ENCODE measurements around the gene SLC6A17. TPM values are rescaled to one million over a fixed set of nuclear protein-coding genes. Genes with fewer than 3 reads are reported as not detected.

SLC6A17 gene
- not detected for polyA plus RNA-seq (2012; ENCODE audit: low read depth, missing spikeins)

- no peak for DNase-seq (ENCODE audit: insufficient read length, low spot score)
- no peak for TF ChIP-seq POU2F2 (IDR thresholded peaks at IDR 0.05; ENCODE audit: low read depth, low read length)
- no peak for TF ChIP-seq POLR2A (IDR thresholded peaks at IDR 0.05; ENCODE audit: low read depth, low read length)
- TF ChIP-seq SPI1 (IDR thresholded peaks at IDR 0.05; ENCODE audit: low read depth, low read length) = no peak
- no peak for TF ChIP-seq PAX5 (IDR thresholded peaks at IDR 0.05; ENCODE audit: insufficient read depth, low read length, severe bottlenecking)
- no peak for TF ChIP-seq POLR2AphosphoS5 (IDR thresholded peaks at IDR 0.05; ENCODE audit: low read depth, low read length)
- TF ChIP-seq TAF1 (IDR thresholded peaks at IDR 0.05; ENCODE audit: low read depth, low read length) = no peak
Observed at GRCh38 chr1:110150330-110151174, at the start of gene SLC6A17. TSS of gene SLC6A17 (plus strand) at chr1:110150494. CDS start at chr1:110166930, 16,436 bp downstream.

GRCh38 chr1:110102081-110102480, 48.2 kb upstream of the SLC6A17 start:
- DNase-seq (ENCODE audit: insufficient read length, low spot score) = peak; percentile 39
- TF ChIP-seq POLR2A (IDR thresholded peaks at IDR 0.05; ENCODE audit: low read depth, low read length) (no peak), PAX5 (IDR thresholded peaks at IDR 0.05; ENCODE audit: insufficient read depth, low read length, severe bottlenecking) (no peak), TAF1 (IDR thresholded peaks at IDR 0.05; ENCODE audit: low read depth, low read length) (no peak), POLR2AphosphoS5 (IDR thresholded peaks at IDR 0.05; ENCODE audit: low read depth, low read length) (no peak), SPI1 (IDR thresholded peaks at IDR 0.05; ENCODE audit: low read depth, low read length) (no peak), POU2F2 (IDR thresholded peaks at IDR 0.05; ENCODE audit: low read depth, low read length) (no peak)
- FAIRE-seq = peak; percentile 72

More at GRCh38 chr1:110150330-110151174, at the start of gene SLC6A17:
- FAIRE-seq = no peak

- no peak for TF ChIP-seq POU2F2 (IDR thresholded peaks at IDR 0.05; ENCODE audit: low read depth, low read length)
- DNase-seq (ENCODE audit: insufficient read length, low spot score) (peak; percentile 67), FAIRE-seq (peak; percentile 90)
Observed at GRCh38 chr1:110106013-110106941, 44.0 kb upstream of the SLC6A17 start.

GRCh38 chr1:110107867-110108469, 42.3 kb upstream of the SLC6A17 start:
- TF ChIP-seq PAX5 (IDR thresholded peaks at IDR 0.05; ENCODE audit: insufficient read depth, low read length, severe bottlenecking) = no peak
- TF ChIP-seq POLR2AphosphoS5 (IDR thresholded peaks at IDR 0.05; ENCODE audit: low read depth, low read length) = no peak
- no peak for TF ChIP-seq TAF1 (IDR thresholded peaks at IDR 0.05; ENCODE audit: low read depth, low read length)
- TF ChIP-seq POU2F2 (IDR thresholded peaks at IDR 0.05; ENCODE audit: low read depth, low read length) = no peak
- TF ChIP-seq SPI1 (IDR thresholded peaks at IDR 0.05; ENCODE audit: low read depth, low read length) = no peak
- TF ChIP-seq POLR2A (IDR thresholded peaks at IDR 0.05; ENCODE audit: low read depth, low read length) = no peak
- DNase-seq (ENCODE audit: insufficient read length, low spot score) (no peak), FAIRE-seq (no peak)

- FAIRE-seq = no peak
- DNase-seq (ENCODE audit: insufficient read length, low spot score) = no peak
- no peak for TF ChIP-seq POU2F2 (IDR thresholded peaks at IDR 0.05; ENCODE audit: low read depth, low read length)
- no peak for TF ChIP-seq POLR2A (IDR thresholded peaks at IDR 0.05; ENCODE audit: low read depth, low read length)
- TF ChIP-seq TAF1 (IDR thresholded peaks at IDR 0.05; ENCODE audit: low read depth, low read length) = no peak
Observed at GRCh38 chr1:110111081-110111480, 39.2 kb upstream of the SLC6A17 start.

- FAIRE-seq = no peak
Observed at GRCh38 chr1:110112143-110112542, 38.2 kb upstream of the SLC6A17 start, which contains the start of gene UBL4B. TSS of gene UBL4B (plus strand) at chr1:110112443. CDS start at chr1:110112535, 92 bp downstream.

GRCh38 chr1:110112656-110113055, 37.6 kb upstream of the SLC6A17 start:
- no peak for TF ChIP-seq TAF1 (IDR thresholded peaks at IDR 0.05; ENCODE audit: low read depth, low read length)
- no peak for TF ChIP-seq POLR2AphosphoS5 (IDR thresholded peaks at IDR 0.05; ENCODE audit: low read depth, low read length)
- TF ChIP-seq POU2F2 (IDR thresholded peaks at IDR 0.05; ENCODE audit: low read depth, low read length) = no peak
- no peak for TF ChIP-seq SPI1 (IDR thresholded peaks at IDR 0.05; ENCODE audit: low read depth, low read length)
- no peak for TF ChIP-seq PAX5 (IDR thresholded peaks at IDR 0.05; ENCODE audit: insufficient read depth, low read length, severe bottlenecking)
- TF ChIP-seq POLR2A (IDR thresholded peaks at IDR 0.05; ENCODE audit: low read depth, low read length) = no peak
- DNase-seq (ENCODE audit: insufficient read length, low spot score) (no peak), FAIRE-seq (no peak)

More at GRCh38 chr1:110112143-110112542, 38.2 kb upstream of the SLC6A17 start, which contains the start of gene UBL4B:
- DNase-seq (ENCODE audit: insufficient read length, low spot score) = no peak
- no peak for TF ChIP-seq POLR2AphosphoS5 (IDR thresholded peaks at IDR 0.05; ENCODE audit: low read depth, low read length)
- no peak for TF ChIP-seq POU2F2 (IDR thresholded peaks at IDR 0.05; ENCODE audit: low read depth, low read length)
- TF ChIP-seq PAX5 (IDR thresholded peaks at IDR 0.05; ENCODE audit: insufficient read depth, low read length, severe bottlenecking) = no peak
- TF ChIP-seq TAF1 (IDR thresholded peaks at IDR 0.05; ENCODE audit: low read depth, low read length) = no peak
- no peak for TF ChIP-seq SPI1 (IDR thresholded peaks at IDR 0.05; ENCODE audit: low read depth, low read length)
- TF ChIP-seq POLR2A (IDR thresholded peaks at IDR 0.05; ENCODE audit: low read depth, low read length) = no peak

- FAIRE-seq (no peak), DNase-seq (ENCODE audit: insufficient read length, low spot score) (no peak)
- TF ChIP-seq SPI1 (IDR thresholded peaks at IDR 0.05; ENCODE audit: low read depth, low read length) = no peak
- no peak for TF ChIP-seq POU2F2 (IDR thresholded peaks at IDR 0.05; ENCODE audit: low read depth, low read length)
- no peak for TF ChIP-seq POLR2A (IDR thresholded peaks at IDR 0.05; ENCODE audit: low read depth, low read length)
Observed at GRCh38 chr1:110113551-110113950, 36.7 kb upstream of the SLC6A17 start.

GRCh38 chr1:110114173-110114572, 36.1 kb upstream of the SLC6A17 start:
- FAIRE-seq (no peak), DNase-seq (ENCODE audit: insufficient read length, low spot score) (no peak)
- TF ChIP-seq TAF1 (IDR thresholded peaks at IDR 0.05; ENCODE audit: low read depth, low read length) (no peak), SPI1 (IDR thresholded peaks at IDR 0.05; ENCODE audit: low read depth, low read length) (no peak), PAX5 (IDR thresholded peaks at IDR 0.05; ENCODE audit: insufficient read depth, low read length, severe bottlenecking) (no peak), POU2F2 (IDR thresholded peaks at IDR 0.05; ENCODE audit: low read depth, low read length) (no peak), POLR2AphosphoS5 (IDR thresholded peaks at IDR 0.05; ENCODE audit: low read depth, low read length) (no peak), POLR2A (IDR thresholded peaks at IDR 0.05; ENCODE audit: low read depth, low read length) (no peak)

Data from GM12891 (cell line).